Peyer's patch (tissue), 4 donors: ENCODE measurements around the gene SORCS3. TPM values are rescaled to one million over a fixed set of nuclear protein-coding genes. Genes with fewer than 3 reads are reported as not detected.

Source experiments
- DNase-seq, 3 donors: peaks; one replicate each; pipeline ENCODE4 v3.0.0-alpha.2; 2017 to 2019
- H3K27ac ChIP-seq, 4 donors: fragments of 200-600 bp; sonication (generic); one replicate each; pipeline ENCODE4 v1.5.1; 2016 to 2019
- H3K27me3 ChIP-seq, 2 donors: fragments of 200-600 bp; sonication (generic); one replicate each; pipeline ENCODE4 v1.5.1; 2019
- H3K36me3 ChIP-seq, 3 donors: fragments of 200-600 bp; sonication (generic); one replicate each; pipeline ENCODE4 v1.5.1; 2016 to 2019
- H3K4me1 ChIP-seq, 4 donors: fragments of 200-600 bp; sonication (generic); one replicate each; pipeline ENCODE4 v1.5.1; 2016 to 2019
- H3K4me3 ChIP-seq, 4 donors: fragments of 200-600 bp; sonication (generic); 1 replicate in 3 of 4; 2 replicates in 1 of 4; pipeline ENCODE4 v1.5.1; 2016 to 2019; ENCODE audit warnings: mild to moderate bottlenecking in 1 of 4
- H3K9me3 ChIP-seq, 4 donors: fragments of 200-600 bp; sonication (generic); one replicate each; pipeline ENCODE4 v1.5.1; 2016 to 2019; ENCODE audit warnings: mild to moderate bottlenecking in 1 of 4
- POLR2A ChIP-seq, 2 donors: fragments of 450-650 bp; IDR thresholded peaks; one replicate each; pipeline ENCODE4 v1.5.1; 2017; ENCODE audit warnings: antibody characterized with exemption in 2 of 2, mild to moderate bottlenecking in 2 of 2, moderate library complexity in 2 of 2
- total RNA-seq, 4 donors: library from RNA; depleted of rRNA; stranded (reverse); fragments of >200 nt; gene quantifications; one replicate each; pipeline ENCODE4 v1.1.0, GENCODE V29; 2016
- TF ChIP-seq, protein P1 (sequence below), 6 experiments: fragments of 450-650 bp in 4 of 6; fragments of 200-600 bp in 2 of 6; sonication (generic) in 1 of 6; IDR thresholded peaks; one replicate each; pipeline ENCODE4 v1.5.1; 2017 to 2019; ENCODE audit warnings: antibody characterized with exemption in 6 of 6, mild to moderate bottlenecking in 3 of 6, moderate library complexity in 1 of 6

The SORCS3 gene
- total RNA-seq, 4 donors from 2014 or later, result 0.27 to 0.66 TPM; not detected in 2

DNA sequence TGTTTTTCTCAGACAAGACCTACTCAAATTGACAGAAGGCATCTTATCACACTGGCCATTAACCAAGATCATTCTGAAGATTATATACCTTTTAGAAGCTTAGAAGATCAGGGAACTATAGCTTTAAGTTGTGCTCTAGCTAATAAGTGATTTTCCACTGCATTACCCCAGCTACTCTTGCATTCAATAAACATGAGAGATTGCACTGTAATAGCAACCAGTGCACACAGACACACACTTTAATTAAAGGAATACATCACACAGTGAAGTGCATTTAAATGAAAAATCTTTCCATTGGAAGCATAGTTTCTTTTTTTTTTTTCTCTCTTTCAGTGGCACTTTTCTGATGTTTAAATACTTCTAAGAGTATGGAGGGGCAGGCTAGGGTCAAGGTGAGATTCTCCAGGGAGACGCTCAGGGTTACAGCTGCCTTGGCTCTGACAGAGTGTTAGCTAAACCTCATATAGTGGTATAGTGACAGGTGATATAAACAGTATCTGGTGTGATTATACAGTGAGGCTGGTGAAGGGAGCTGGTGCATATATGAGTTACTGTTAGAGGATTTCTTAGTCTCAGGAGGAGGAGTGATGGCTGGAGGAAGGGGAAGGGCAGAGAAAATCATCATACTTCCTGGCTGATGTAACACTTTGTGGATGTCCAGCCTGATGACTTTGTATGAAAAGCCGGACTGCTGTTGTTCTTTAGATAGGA lies 369.5 kb downstream of the SORCS3 start:
- Histone ChIP-seq H3K9me3 (no peaks in the 10 kb centered on the region), H3K27me3 (no peaks in the 10 kb centered on the region), H3K27ac (no peak overlapping the region)

GRCh38 chr10:105017116-105017515 lies 376.0 kb downstream of the SORCS3 start:
- Histone ChIP-seq H3K4me3 (no peak overlapping the region), H3K36me3 (no peaks in the 10 kb centered on the region), H3K9me3 (no peaks in the 10 kb centered on the region), H3K4me1 (no peaks in the 10 kb centered on the region), H3K27ac (no peak overlapping the region), H3K27me3 (no peaks in the 10 kb centered on the region)
- no peak for DNase-seq
- TF ChIP-seq, protein P1, sequence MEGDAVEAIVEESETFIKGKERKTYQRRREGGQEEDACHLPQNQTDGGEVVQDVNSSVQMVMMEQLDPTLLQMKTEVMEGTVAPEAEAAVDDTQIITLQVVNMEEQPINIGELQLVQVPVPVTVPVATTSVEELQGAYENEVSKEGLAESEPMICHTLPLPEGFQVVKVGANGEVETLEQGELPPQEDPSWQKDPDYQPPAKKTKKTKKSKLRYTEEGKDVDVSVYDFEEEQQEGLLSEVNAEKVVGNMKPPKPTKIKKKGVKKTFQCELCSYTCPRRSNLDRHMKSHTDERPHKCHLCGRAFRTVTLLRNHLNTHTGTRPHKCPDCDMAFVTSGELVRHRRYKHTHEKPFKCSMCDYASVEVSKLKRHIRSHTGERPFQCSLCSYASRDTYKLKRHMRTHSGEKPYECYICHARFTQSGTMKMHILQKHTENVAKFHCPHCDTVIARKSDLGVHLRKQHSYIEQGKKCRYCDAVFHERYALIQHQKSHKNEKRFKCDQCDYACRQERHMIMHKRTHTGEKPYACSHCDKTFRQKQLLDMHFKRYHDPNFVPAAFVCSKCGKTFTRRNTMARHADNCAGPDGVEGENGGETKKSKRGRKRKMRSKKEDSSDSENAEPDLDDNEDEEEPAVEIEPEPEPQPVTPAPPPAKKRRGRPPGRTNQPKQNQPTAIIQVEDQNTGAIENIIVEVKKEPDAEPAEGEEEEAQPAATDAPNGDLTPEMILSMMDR (IDR thresholded peaks at IDR 0.05), result no peak
- TF ChIP-seq POLR2A (IDR thresholded peaks at IDR 0.05), result no peak

More for the DNA sequence above, 369.5 kb downstream of the SORCS3 start:
- TF ChIP-seq, protein P1 (IDR thresholded peaks at IDR 0.05), result no peak
- TF ChIP-seq POLR2A (IDR thresholded peaks at IDR 0.05), result no peak
- Histone ChIP-seq H3K4me3 (no peak overlapping the region), H3K36me3 (no peaks in the 10 kb centered on the region), H3K4me1 (no peaks in the 10 kb centered on the region)
- no peak for DNase-seq

DNA sequence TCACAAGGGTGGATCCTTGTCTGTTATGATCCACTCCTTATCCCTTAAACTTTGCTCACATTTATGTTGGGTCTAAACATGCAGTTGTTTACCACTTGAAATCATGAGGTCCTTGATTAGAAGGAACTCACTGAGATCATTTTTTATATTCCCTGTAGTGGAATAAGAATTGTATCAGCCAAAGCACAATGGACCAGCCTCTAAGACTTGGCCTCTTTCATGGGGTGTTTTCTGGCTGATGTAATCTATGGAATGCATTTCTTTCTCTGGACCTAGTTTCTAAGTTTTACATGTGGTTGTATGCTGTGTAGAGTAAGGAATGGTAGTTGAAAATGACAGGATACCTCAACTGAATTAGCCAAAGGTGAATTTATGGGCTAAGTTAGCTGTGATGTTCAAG lies 376.6 kb downstream of the SORCS3 start:
- Histone ChIP-seq H3K4me3 (no peak overlapping the region), H3K27me3 (no peaks in the 10 kb centered on the region), H3K4me1 (no peaks in the 10 kb centered on the region), H3K27ac (no peak overlapping the region), H3K36me3 (no peaks in the 10 kb centered on the region), H3K9me3 (no peaks in the 10 kb centered on the region)
- no peak for DNase-seq
- TF ChIP-seq, protein P1 (IDR thresholded peaks at IDR 0.05), result no peak
- TF ChIP-seq POLR2A (IDR thresholded peaks at IDR 0.05), result no peak

DNA sequence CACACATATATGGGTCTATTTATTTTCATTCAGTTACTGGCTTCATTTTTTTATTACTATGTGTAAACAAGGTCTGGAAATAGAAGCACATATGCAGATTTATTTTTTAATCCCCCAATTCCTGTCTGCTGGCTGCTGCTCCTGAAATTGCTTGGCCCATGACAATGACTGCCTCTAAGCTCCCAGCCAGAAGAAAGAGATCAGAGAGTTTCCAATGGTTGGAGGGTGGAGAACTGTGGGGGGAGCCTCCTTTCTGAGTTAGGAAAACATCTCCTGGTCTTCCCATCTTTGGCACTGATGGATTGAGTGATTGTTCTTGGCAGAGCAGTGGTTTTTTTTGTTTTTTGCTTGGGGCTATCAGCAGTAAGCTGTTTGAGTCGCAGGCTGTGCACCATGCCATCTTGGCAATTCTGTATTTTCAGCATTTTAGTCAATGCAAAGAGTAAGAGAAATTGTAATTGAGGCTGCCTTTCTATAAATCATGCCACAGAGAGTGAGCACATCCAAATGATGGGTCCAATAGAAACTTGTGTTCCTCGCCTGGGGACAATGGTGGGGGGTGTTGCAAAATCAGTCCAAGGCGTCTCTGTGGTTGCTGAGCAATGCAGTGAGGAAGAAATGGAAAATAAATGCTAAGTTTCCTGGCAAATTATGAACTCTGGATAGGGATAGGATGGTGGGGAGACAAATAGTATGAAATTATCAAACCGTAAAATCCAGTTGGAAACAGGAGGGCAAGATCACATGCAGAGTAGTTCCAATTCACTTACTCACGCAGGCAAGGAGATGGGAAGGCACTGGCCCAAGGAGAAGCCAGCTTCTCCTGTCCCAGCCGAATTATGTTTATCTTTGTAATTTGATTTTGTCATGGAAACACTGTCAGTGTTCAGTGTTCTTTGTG lies 382.4 kb downstream of the SORCS3 start:
- TF ChIP-seq POLR2A (IDR thresholded peaks at IDR 0.05), result no peak
- TF ChIP-seq, protein P1 (IDR thresholded peaks at IDR 0.05), result no peak
- Histone ChIP-seq H3K4me3 (no peak overlapping the region), H3K9me3 (no peaks in the 10 kb centered on the region), H3K27ac (no peak overlapping the region), H3K4me1 (no peaks in the 10 kb centered on the region), H3K27me3 (no peaks in the 10 kb centered on the region), H3K36me3 (no peaks in the 10 kb centered on the region)
- DNase-seq, result no peak

DNA sequence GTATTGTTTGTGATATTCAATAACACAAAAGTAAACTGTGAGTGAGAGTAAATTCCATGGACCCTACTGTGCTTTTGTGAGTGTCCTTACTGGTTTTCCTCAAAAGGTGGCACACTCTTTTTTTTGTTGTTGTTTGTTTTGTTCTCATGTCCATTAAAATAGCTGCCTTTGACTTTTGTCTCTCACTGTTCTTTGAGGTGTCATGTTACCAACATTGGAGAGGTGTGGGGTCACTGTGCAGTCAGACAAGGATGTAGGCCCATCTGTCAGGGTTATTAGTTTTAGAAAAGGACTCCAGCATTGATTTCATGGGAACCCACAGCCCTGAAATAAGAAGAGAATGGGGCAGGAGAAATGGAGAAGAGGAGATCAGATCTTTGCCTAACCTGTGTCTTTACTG lies 383.1 kb downstream of the SORCS3 start:
- Histone ChIP-seq H3K9me3 (no peaks in the 10 kb centered on the region), H3K27me3 (no peaks in the 10 kb centered on the region), H3K27ac (no peak overlapping the region), H3K36me3 (no peaks in the 10 kb centered on the region), H3K4me1 (no peaks in the 10 kb centered on the region), H3K4me3 (no peak overlapping the region)
- TF ChIP-seq, protein P1 (IDR thresholded peaks at IDR 0.05), result no peak
- TF ChIP-seq POLR2A (IDR thresholded peaks at IDR 0.05), result no peak
- no peak for DNase-seq
